ENCODE measurements around the gene SLC46A2.

- TF ChIP-seq POLR2A (IDR thresholded peaks at IDR 0.05) (no peak), CTCF (IDR thresholded peaks at IDR 0.05) (no peak)
Observed at GRCh38 chr9:112896131-112896530, 5.5 kb upstream of the SLC46A2 start.

Data from tibial nerve (tissue), 3 donors.